ENCODE data around the gene CREB3L2.
A peak's percentile ranks its signal among the peaks of the same experiment; 100 is the strongest.
"Not testable (repeated sequence)": the region's sequence is repeated elsewhere in the genome, so short reads cannot be mapped to it uniquely, and the experiment has no call there.

Gene CREB3L2

GRCh38 chr7:137987563-137987962, 14.3 kb downstream of the CREB3L2 start:
- DNase-seq (ENCODE audit: low spot score): no peak

- DNase-seq (ENCODE audit: low spot score): no peak
Observed at GRCh38 chr7:137987018-137987349, 14.9 kb downstream of the CREB3L2 start.

- DNase-seq (ENCODE audit: low spot score): no peak
Observed at GRCh38 chr7:137986252-137987017, 15.5 kb downstream of the CREB3L2 start.

GRCh38 chr7:137985897-137986251, 16.0 kb downstream of the CREB3L2 start:
- no peak for DNase-seq (ENCODE audit: low spot score)

GRCh38 chr7:137985253-137985896, 16.5 kb downstream of the CREB3L2 start:
- DNase-seq (ENCODE audit: low spot score): no peak

- no peak for DNase-seq (ENCODE audit: low spot score)
Observed at GRCh38 chr7:137984181-137985041, 17.5 kb downstream of the CREB3L2 start.

- peak; percentile 75 for DNase-seq (ENCODE audit: low spot score)
Observed at GRCh38 chr7:137983323-137984008, 18.4 kb downstream of the CREB3L2 start.

- DNase-seq (ENCODE audit: low spot score): not testable (repeated sequence)
Observed at GRCh38 chr7:137982394-137982793, 19.5 kb downstream of the CREB3L2 start.

- DNase-seq (ENCODE audit: low spot score): no peak
Observed at GRCh38 chr7:137981668-137982067, 20.2 kb downstream of the CREB3L2 start.

- DNase-seq (ENCODE audit: low spot score): no peak
Observed at GRCh38 chr7:137981175-137981574, 20.7 kb downstream of the CREB3L2 start.

GRCh38 chr7:137980308-137980707, 21.6 kb downstream of the CREB3L2 start:
- DNase-seq (ENCODE audit: low spot score): no peak

GRCh38 chr7:137978464-137979237, 23.2 kb downstream of the CREB3L2 start:
- no peak for DNase-seq (ENCODE audit: low spot score)

- DNase-seq (ENCODE audit: low spot score): no peak
Observed at GRCh38 chr7:137977173-137977572, 24.7 kb downstream of the CREB3L2 start.

- no peak for DNase-seq (ENCODE audit: low spot score)
Observed at GRCh38 chr7:137976696-137977095, 25.2 kb downstream of the CREB3L2 start.

GRCh38 chr7:137976232-137976631, 25.7 kb downstream of the CREB3L2 start:
- DNase-seq (ENCODE audit: low spot score): no peak

GRCh38 chr7:137975768-137976167, 26.1 kb downstream of the CREB3L2 start:
- DNase-seq (ENCODE audit: low spot score): no peak

GRCh38 chr7:137975221-137975620, 26.7 kb downstream of the CREB3L2 start:
- DNase-seq (ENCODE audit: low spot score): peak; percentile 95

- DNase-seq (ENCODE audit: low spot score): no peak
Observed at GRCh38 chr7:137974766-137975165, 27.1 kb downstream of the CREB3L2 start.

- DNase-seq (ENCODE audit: low spot score): peak; percentile 38
Observed at GRCh38 chr7:137970253-137970975, 31.5 kb downstream of the CREB3L2 start.

GRCh38 chr7:137969828-137970227, 32.1 kb downstream of the CREB3L2 start:
- DNase-seq (ENCODE audit: low spot score): no peak

- DNase-seq (ENCODE audit: low spot score): no peak
Observed at GRCh38 chr7:137968890-137969289, 33.0 kb downstream of the CREB3L2 start.
